HL-60 (cell line): ENCODE measurements around the gene SMARCE1.

Experiments used
- GABPA ChIP-seq: IDR thresholded peaks from 2 replicates; pipeline ENCODE4 v1.6.1; 2012; ENCODE audit warnings: low read depth
- POLR2AphosphoS5 ChIP-seq: IDR thresholded peaks from 2 replicates; pipeline ENCODE4 v1.6.1; 2012; ENCODE audit warnings: low read depth
- SPI1 ChIP-seq: IDR thresholded peaks from 2 replicates; pipeline ENCODE4 v1.6.1; 2012; ENCODE audit warnings: low read depth, mild to moderate bottlenecking, borderline replicate concordance
- TF ChIP-seq, protein P1 (sequence below): IDR thresholded peaks from one replicate; pipeline ENCODE4 v1.5.1; 2011; ENCODE audit warnings: low read length, control low read depth, inconsistent platforms; ENCODE audit not compliant: insufficient read depth
- TF ChIP-seq, protein P2 (sequence below): IDR thresholded peaks from 2 replicates; pipeline ENCODE4 v1.6.1; 2012; ENCODE audit warnings: low read depth; ENCODE audit not compliant: insufficient replicate concordance

DNA sequence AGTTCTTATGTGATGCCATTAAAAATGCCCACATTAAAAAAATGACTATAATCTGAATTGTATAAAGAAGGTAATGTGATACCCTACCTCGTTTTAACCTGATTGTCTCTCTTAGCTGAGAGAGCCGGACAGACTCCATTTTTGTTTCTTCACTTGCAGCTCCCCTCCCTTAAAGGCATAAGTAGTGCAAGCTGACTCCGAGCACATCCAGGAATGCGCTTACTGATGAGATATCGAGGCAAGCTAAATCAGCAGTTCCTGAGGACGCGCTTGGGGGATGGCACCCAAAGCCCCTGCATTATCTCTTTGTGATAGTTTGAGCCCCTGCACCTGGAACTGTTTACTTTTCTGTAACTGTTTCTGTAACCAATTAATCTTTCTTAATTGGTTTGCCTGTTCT lies 49.7 kb upstream of the SMARCE1 start:
- TF ChIP-seq, protein P1, sequence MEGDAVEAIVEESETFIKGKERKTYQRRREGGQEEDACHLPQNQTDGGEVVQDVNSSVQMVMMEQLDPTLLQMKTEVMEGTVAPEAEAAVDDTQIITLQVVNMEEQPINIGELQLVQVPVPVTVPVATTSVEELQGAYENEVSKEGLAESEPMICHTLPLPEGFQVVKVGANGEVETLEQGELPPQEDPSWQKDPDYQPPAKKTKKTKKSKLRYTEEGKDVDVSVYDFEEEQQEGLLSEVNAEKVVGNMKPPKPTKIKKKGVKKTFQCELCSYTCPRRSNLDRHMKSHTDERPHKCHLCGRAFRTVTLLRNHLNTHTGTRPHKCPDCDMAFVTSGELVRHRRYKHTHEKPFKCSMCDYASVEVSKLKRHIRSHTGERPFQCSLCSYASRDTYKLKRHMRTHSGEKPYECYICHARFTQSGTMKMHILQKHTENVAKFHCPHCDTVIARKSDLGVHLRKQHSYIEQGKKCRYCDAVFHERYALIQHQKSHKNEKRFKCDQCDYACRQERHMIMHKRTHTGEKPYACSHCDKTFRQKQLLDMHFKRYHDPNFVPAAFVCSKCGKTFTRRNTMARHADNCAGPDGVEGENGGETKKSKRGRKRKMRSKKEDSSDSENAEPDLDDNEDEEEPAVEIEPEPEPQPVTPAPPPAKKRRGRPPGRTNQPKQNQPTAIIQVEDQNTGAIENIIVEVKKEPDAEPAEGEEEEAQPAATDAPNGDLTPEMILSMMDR = no peak
- TF ChIP-seq POLR2AphosphoS5 = no peak
- TF ChIP-seq, protein P2, sequence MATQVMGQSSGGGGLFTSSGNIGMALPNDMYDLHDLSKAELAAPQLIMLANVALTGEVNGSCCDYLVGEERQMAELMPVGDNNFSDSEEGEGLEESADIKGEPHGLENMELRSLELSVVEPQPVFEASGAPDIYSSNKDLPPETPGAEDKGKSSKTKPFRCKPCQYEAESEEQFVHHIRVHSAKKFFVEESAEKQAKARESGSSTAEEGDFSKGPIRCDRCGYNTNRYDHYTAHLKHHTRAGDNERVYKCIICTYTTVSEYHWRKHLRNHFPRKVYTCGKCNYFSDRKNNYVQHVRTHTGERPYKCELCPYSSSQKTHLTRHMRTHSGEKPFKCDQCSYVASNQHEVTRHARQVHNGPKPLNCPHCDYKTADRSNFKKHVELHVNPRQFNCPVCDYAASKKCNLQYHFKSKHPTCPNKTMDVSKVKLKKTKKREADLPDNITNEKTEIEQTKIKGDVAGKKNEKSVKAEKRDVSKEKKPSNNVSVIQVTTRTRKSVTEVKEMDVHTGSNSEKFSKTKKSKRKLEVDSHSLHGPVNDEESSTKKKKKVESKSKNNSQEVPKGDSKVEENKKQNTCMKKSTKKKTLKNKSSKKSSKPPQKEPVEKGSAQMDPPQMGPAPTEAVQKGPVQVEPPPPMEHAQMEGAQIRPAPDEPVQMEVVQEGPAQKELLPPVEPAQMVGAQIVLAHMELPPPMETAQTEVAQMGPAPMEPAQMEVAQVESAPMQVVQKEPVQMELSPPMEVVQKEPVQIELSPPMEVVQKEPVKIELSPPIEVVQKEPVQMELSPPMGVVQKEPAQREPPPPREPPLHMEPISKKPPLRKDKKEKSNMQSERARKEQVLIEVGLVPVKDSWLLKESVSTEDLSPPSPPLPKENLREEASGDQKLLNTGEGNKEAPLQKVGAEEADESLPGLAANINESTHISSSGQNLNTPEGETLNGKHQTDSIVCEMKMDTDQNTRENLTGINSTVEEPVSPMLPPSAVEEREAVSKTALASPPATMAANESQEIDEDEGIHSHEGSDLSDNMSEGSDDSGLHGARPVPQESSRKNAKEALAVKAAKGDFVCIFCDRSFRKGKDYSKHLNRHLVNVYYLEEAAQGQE = no peak
- no peak for TF ChIP-seq SPI1
- TF ChIP-seq GABPA = no peak
